ENCODE data around the gene FBXO2. TPM values are rescaled to one million over a fixed set of nuclear protein-coding genes. Genes with fewer than 3 reads are reported as not detected.
A peak's percentile ranks its signal among the peaks of the same experiment; 100 is the strongest.

The FBXO2 gene
- total and polyA plus RNA-seq, 9 of the 15 experiments (the other 6 are each of a cell fraction or from before 2014, with no cell fraction given) = 0.04 to 1.9 (median 0.27) TPM

GRCh38 chr1:11654137-11654938 is at the start of gene FBXO2, which contains the start of gene FBXO44 (continued):
- TF ChIP-seq, protein P1, sequence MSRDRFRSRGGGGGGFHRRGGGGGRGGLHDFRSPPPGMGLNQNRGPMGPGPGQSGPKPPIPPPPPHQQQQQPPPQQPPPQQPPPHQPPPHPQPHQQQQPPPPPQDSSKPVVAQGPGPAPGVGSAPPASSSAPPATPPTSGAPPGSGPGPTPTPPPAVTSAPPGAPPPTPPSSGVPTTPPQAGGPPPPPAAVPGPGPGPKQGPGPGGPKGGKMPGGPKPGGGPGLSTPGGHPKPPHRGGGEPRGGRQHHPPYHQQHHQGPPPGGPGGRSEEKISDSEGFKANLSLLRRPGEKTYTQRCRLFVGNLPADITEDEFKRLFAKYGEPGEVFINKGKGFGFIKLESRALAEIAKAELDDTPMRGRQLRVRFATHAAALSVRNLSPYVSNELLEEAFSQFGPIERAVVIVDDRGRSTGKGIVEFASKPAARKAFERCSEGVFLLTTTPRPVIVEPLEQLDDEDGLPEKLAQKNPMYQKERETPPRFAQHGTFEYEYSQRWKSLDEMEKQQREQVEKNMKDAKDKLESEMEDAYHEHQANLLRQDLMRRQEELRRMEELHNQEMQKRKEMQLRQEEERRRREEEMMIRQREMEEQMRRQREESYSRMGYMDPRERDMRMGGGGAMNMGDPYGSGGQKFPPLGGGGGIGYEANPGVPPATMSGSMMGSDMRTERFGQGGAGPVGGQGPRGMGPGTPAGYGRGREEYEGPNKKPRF (IDR thresholded peaks at IDR 0.05; ENCODE audit: low read depth, low read length) = no peak
- no peak for TF ChIP-seq SIRT6 (IDR thresholded peaks at IDR 0.05; ENCODE audit: low read depth, low read length)
- TF ChIP-seq JUND (IDR thresholded peaks at IDR 0.05; ENCODE audit: borderline replicate concordance, low read depth, low read length) = no peak
- TF ChIP-seq JUND (tag; IDR thresholded peaks at IDR 0.05; ENCODE audit: borderline replicate concordance, low read depth, low read length) = no peak
- TF ChIP-seq PHF8 (IDR thresholded peaks at IDR 0.05; ENCODE audit: borderline replicate concordance, low read length) = 0 out of 2 replicates have a peak, but pooled peaks have one; percentile 21
- no peak for TF ChIP-seq SNIP1 (IDR thresholded peaks at IDR 0.05; ENCODE audit: low read depth)
- no peak for TF ChIP-seq TCF3 (CRISPR knock-in tag; IDR thresholded peaks at IDR 0.05)
- 0 out of 4 replicates have a peak, but pooled peaks of 1 of the 2 experiments have one; percentile 45 for TF ChIP-seq KDM1A (IDR thresholded peaks at IDR 0.05)
- no peak for TF ChIP-seq HES1 (IDR thresholded peaks at IDR 0.05; ENCODE audit: low read depth)
- TF ChIP-seq ELF1 (tag; IDR thresholded peaks at IDR 0.05) = no peak
- TF ChIP-seq ZBTB33 (CRISPR knock-in tag; IDR thresholded peaks at IDR 0.05) = peak; percentile 87
- TF ChIP-seq JUNB (CRISPR knock-in tag; conservative IDR thresholded peaks at IDR 0.05) = no peak
- no peak for TF ChIP-seq KAT2B (IDR thresholded peaks at IDR 0.05; ENCODE audit: low read depth, low read length)
- peak; percentile 60 to 62; a peak in 3 of 4 replicates for TF ChIP-seq NRF1 (conservative IDR thresholded peaks at IDR 0.05 in 1 of 2, IDR thresholded peaks at IDR 0.05 in 1 of 2)
- TF ChIP-seq SRSF3 (IDR thresholded peaks at IDR 0.05; ENCODE audit: insufficient read depth, low read length) = no peak
- no peak for TF ChIP-seq ZC3H4 (CRISPR knock-in tag; IDR thresholded peaks at IDR 0.05; ENCODE audit: borderline replicate concordance)

Data from K562 (cell line).